Astrocyte of the spinal cord (primary cell): Measurements from ENCODE around the gene MAP6D1.
A peak's percentile ranks its signal among the peaks of the same experiment; 100 is the strongest.

Experiments used
- DNase-seq: peaks from one replicate; pipeline ENCODE4 v3.0.0; 2011; ENCODE audit warnings: low read depth, low spot score
- H3K4me3 ChIP-seq: 2 replicates; pipeline ENCODE4 v1.5.1; 2011; ENCODE audit warnings: low read depth, mild to moderate bottlenecking, low read length, moderate library complexity
- in situ Hi-C: cut with HindIII; loops from 2 replicates; pipeline ENCODE4 v1.10.0; 2017; ENCODE audit warnings: low sequenced_read_pairs
- TF ChIP-seq, protein P1 (sequence below): IDR thresholded peaks from 2 replicates; pipeline ENCODE4 v1.5.1; 2012; ENCODE audit warnings: low read depth, mild to moderate bottlenecking, low read length, inconsistent platforms

MAP6D1 gene

GRCh38 chr3:183825456-183826161 is at the start of gene MAP6D1:
Gene MAP6D1, minus strand, starts transcription at chr3:183825577. Its CDS starts 30 bp downstream, at chr3:183825547.
- TF ChIP-seq, protein P1, sequence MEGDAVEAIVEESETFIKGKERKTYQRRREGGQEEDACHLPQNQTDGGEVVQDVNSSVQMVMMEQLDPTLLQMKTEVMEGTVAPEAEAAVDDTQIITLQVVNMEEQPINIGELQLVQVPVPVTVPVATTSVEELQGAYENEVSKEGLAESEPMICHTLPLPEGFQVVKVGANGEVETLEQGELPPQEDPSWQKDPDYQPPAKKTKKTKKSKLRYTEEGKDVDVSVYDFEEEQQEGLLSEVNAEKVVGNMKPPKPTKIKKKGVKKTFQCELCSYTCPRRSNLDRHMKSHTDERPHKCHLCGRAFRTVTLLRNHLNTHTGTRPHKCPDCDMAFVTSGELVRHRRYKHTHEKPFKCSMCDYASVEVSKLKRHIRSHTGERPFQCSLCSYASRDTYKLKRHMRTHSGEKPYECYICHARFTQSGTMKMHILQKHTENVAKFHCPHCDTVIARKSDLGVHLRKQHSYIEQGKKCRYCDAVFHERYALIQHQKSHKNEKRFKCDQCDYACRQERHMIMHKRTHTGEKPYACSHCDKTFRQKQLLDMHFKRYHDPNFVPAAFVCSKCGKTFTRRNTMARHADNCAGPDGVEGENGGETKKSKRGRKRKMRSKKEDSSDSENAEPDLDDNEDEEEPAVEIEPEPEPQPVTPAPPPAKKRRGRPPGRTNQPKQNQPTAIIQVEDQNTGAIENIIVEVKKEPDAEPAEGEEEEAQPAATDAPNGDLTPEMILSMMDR = peak; percentile 41
- peak; percentile 39 for DNase-seq
- in situ Hi-C loops = no loop called here

DNA sequence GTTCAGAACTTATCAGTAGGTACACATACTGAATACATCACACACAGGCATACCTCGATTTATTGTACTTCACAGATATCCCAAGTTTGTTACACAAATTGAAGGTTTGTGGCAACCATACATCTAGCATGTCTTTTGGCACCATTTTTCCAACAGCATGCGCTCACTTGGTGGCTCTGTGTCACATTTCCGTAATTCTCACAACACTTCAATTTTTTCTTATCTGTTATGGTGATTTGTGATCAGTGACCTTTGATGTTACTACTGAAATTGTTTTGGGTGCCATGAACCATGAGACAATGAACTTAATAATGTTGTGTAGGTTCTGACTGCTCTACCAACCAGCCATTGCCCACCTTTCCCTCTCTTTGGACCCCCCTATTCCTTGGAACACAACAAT is 48.5 kb upstream of the MAP6D1 start:
- no peak for DNase-seq
- no peak overlapping the region for H3K4me3 ChIP-seq
- TF ChIP-seq, protein P1 = no peak
- in situ Hi-C loops = no loop called here

More at GRCh38 chr3:183825456-183826161, at the start of gene MAP6D1:
- peak within 1 kb of the TSS; percentile 52 for H3K4me3 ChIP-seq

- no peak for DNase-seq
- in situ Hi-C loops = no loop called here
- H3K4me3 ChIP-seq = no peak overlapping the region
- TF ChIP-seq, protein P1 = no peak
These were observed 46.2 kb upstream of the MAP6D1 start for GRCh38 chr3:183871541-183871940.

DNA sequence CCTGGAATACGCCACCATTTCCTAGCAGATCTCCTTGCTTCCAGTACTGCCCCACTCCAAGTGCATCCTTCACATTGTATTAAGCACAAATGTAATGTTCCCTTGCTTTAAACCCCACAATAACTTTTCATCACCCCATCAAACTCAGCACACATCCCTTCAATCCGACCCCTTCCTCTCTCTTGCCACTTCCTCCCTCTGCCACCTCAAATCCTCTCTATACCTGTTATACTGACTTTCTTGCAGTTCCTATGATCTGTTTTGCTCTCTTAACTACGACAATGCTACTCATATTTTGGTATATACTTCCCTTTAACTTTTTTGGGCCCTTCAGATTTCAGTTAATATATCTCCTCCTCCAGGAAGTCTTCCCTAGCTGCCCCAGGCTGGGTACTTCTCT is 45.2 kb upstream of the MAP6D1 start:
- no peak for DNase-seq
- TF ChIP-seq, protein P1 = no peak
- in situ Hi-C loops = no loop called here
- H3K4me3 ChIP-seq = no peak overlapping the region

- DNase-seq = no peak
- TF ChIP-seq, protein P1 = no peak
- H3K4me3 ChIP-seq = no peak overlapping the region
- in situ Hi-C loops = no loop called here
These were observed 43.4 kb upstream of the MAP6D1 start for GRCh38 chr3:183868796-183869195.

GRCh38 chr3:183862610-183863009 is 37.2 kb upstream of the MAP6D1 start:
- in situ Hi-C loops = no loop called here
- TF ChIP-seq, protein P1 = no peak
- no peak overlapping the region for H3K4me3 ChIP-seq
- DNase-seq = no peak
